Measurements from ENCODE around the gene HEPACAM.
"Not testable (repeated sequence)": the region's sequence is repeated elsewhere in the genome, so short reads cannot be mapped to it uniquely, and the experiment has no call there.

Gene HEPACAM, protein sequence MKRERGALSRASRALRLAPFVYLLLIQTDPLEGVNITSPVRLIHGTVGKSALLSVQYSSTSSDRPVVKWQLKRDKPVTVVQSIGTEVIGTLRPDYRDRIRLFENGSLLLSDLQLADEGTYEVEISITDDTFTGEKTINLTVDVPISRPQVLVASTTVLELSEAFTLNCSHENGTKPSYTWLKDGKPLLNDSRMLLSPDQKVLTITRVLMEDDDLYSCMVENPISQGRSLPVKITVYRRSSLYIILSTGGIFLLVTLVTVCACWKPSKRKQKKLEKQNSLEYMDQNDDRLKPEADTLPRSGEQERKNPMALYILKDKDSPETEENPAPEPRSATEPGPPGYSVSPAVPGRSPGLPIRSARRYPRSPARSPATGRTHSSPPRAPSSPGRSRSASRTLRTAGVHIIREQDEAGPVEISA

DNA sequence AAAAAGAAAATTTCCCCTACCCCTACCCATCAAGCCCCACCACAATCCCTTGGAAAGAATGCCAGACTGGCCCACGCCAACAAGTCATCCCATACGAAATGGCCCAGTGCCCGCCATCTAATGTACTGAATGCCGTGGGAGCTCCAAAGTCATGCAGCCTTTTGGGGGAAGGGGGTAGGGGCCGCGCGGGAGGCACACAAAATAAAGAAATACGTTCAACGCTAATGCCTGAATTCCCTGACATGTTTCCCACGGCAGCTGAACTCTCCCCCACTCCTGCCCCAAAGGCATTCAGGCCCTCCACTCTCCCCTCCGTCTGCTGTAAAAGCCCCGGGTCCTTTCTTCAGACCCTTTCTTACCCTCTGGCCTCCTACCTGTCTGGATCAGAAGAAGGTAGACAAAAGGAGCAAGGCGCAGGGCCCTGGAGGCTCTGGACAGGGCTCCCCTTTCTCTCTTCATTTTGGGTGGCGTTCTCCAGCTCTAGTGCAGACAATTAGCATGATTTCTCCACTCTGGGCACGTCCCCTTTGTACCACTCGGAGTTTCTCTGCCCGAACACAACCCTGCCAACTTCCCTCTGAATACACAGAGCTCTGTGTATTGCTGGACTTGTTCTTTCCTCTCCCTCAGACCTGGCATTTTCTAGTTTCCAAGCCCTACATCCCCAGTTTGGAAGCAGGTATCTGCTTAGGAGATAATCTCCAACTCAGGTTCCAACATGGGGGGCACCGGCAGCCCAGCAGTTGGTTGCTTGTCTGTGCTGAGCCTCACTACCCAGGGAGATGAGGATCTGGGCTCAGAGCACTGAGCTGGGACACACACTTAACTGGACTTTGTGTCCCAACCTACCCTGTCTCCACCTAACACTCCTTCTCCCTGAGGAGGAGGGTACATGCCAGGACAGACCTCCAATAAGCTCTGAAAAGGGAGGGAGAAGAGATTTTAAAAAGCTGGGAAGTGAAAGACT, at the start of gene HEPACAM:
Gene HEPACAM (minus strand): TSS at position 500 of the 967 bp plus-strand sequence. CDS start 41 bp downstream, at position 459.
- DNase-seq: no peak

- no peak for DNase-seq
Observed at GRCh38 chr11:124984512-124984854, 48.6 kb upstream of the HEPACAM start.

DNA sequence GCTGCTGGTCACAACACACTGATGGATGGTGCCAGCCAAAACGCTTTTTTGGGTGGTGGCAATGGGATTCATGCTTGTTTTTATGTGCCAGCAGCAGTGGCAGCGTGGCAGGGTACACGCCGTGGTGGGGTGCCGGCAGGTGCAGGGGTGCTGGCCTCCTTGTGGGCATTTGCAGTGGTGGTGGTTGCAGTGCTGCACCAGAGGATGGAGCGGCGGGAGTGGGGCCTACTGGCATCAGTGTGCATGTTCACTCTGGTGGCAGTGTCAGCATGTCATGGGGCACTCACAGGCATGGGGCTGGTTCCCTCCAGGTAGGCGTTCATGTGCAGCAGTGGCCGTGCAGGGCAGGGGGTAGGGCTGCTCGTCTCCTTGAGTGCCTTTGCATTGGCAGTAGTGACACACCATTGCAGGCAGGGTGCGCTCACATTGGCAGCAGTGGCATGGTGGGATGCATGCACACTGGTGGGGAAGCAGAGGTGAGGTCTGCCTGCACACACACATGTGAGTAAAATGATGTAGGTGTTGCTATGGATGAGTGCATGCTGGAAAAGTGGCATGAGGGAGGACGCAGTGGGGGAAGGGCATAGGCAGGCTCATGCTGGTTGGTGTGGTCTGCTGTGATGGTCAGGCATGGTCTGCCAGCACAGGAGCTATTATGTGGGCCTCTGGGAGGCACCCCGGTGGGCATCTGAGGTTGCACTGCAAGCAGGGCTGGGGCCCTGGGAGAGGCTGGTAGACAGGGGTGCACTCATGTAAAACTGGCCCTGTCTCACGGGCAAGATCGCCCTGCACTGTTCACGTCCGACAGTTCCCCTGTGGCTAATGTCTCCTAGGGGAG, 48.0 kb upstream of the HEPACAM start:
- DNase-seq: no peak

DNA sequence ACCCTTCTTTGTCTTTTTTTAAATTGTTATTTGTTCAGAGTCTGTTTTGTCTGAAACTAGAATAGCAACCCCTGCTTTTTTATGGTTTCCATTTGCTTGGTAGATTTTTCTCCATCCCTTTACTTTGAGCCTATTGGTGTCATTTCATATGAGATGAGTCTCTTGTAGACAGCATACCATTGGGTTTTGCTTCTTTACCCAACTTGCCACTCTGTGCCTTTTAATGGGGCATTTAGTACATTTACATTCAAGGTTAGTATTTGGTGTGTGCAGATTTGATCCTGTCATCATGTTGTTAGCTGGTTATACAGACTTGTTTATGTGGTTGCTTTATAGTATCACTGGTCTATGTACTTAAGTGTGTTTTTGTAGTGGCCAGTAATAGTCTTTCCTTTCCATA, 46.2 kb upstream of the HEPACAM start:
- DNase-seq: no peak

- DNase-seq: no peak
Observed at GRCh38 chr11:124978316-124978715, 42.5 kb upstream of the HEPACAM start.

- no peak for DNase-seq
Observed at GRCh38 chr11:124977006-124977405, 41.2 kb upstream of the HEPACAM start.

DNA sequence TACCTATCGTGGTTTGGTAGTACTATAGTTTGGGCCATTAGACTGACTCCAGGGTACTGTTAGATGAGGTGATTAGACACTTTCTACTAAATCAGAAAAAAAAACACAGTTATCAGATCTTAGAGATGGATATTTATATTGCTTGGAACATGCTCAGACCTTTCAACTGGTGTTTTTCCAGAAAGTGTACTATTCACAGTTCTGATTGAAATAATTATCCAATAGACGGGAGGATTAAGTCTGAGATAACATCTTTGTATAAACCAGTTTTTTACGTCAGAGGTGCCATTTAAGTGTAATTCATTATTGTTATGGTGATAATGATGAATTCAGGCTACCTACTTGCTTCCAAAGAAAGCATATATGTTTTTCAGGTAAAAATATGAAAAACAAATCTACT, 40.7 kb upstream of the HEPACAM start:
- no peak for DNase-seq

DNA sequence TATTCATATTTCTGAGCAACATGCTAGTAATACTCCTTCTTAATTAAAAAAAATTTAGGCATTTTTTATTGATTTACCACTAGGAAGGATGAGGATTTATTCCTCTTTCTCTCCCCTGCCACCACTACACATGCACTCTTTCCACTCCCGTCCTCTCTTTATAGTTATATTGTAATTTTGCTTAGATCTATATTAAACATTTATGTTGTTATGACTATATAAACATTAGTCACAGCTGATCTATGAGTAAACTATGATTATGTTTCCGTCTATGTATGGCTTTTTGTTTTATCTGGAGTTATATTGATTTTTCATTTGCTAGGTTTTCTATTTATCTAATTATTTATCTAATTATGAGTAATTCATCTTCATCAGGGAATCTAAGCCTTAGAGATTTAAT, 36.0 kb upstream of the HEPACAM start:
- no peak for DNase-seq

GRCh38 chr11:124970925-124971324, 35.1 kb upstream of the HEPACAM start:
- no peak for DNase-seq

- not testable (repeated sequence) for DNase-seq
Observed at GRCh38 chr11:124968197-124968596, 32.4 kb upstream of the HEPACAM start.

DNA sequence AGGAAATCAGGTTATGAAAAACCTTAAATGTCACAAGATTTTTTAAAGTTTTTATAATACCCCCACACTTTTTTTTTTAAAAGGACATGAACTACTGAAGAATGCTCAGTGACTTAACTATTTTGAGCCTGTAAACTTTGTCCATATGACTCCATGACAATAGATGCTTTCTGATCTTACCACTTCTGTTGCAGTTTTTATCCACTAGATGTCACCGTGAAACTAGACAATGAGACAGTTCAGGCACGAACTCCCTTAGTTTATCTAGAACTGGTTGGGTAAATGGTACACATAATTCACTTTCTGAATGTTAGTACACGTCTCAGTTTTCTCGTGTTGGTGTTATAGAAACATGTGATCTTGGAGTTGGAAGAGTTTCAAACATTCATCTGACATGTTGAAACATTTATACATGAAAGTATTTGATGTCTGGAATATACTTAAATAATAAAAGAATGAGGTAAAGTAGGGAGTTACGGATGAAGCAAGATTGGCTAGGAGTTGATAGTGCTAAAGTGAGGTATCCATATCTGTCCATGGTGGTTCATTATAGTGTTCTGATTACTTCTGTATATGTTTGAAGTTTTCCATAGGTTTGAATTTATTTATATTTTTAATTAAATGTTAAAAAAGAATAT, 26.2 kb upstream of the HEPACAM start:
- DNase-seq: peak; percentile 1

DNA sequence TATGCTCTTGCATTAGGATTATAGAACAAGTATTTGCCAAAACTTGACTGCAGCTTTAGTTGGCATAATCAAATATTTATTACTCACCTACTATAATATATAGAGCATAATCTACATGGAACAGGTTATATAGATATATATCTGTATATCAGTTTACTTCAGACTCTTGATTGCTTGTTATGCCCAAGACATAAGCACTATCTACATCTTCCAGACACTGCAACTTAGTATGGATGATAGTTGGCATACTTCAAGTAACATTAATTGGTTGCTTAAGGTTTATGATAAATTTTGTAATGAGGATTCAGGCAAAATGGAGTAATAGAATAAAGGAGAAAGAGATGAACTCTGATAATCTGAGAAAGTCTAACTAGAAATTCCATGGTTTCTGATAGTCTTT, 19.2 kb upstream of the HEPACAM start:
- no peak for DNase-seq

- DNase-seq: no peak
Observed at GRCh38 chr11:124954590-124954955, 18.7 kb upstream of the HEPACAM start.

- peak; percentile 78 for DNase-seq
Observed at GRCh38 chr11:124953753-124954589, 18.1 kb upstream of the HEPACAM start, which contains the start of gene CCDC15. TSS of gene CCDC15 (plus strand) at chr11:124954202. CDS start at chr11:124954733, 531 bp downstream.

DNA sequence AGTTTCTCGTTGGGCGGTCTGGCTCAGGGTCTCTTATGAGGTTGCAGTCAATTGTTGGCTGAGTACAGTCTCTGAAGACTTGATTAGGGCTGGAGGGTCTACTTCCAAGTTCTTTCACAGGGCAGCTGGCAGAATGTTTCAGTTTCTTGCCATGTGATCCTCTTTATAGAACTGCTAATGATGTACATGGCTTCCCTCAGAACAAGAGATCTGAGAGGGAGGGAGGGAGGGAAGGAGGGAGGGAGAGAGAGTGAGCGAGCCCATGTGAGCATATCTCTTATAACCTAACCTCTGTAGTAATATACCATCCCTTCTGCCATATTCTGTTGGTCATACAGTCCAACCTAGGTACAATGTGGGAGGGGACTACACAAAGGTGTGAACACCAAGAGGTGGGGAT, 15.5 kb upstream of the HEPACAM start:
- no peak for DNase-seq

- no peak for DNase-seq
Observed at GRCh38 chr11:124950601-124951330, 14.9 kb upstream of the HEPACAM start.

DNA sequence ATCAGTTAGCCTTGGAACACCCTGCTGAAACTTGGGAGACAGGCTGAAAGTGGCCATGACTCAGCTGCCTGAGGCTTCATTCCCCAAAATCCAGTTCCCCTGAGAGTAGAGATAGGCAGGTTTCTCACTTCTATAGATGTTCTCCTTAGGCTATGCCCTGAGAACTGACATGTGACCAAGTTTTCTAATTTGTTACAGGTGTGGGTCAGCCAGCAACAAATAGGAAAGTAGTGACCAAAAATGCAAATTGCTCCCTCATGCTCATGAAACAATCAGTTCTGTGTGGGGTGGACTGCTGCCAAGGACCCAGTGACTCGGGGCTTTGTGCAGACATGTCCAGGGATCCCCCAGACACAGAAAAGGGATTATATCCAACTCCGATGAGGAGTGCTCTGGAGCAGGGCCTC, 10.9 kb upstream of the HEPACAM start:
- no peak for DNase-seq

GRCh38 chr11:124945826-124946225, 10.0 kb upstream of the HEPACAM start:
- DNase-seq: no peak

DNA sequence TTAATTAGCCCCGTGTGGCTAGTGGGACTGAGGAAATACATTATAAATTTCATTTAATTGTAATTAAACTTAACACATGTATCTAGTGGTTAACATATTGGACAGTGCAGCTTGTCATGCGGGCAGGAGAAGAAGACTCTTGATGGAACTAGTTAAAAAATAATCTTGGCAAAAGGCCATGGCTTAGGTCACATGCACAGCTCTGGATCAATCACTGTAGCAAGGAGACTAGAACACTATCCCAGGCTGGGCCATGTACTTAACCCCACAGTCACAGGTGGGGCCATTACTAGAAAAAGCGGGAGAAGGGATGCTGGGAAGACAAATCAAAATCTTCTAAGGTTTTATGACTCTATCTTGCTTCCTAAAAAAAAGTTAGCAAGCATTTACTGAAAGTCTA, 8.7 kb upstream of the HEPACAM start:
- DNase-seq: no peak

- DNase-seq: no peak
Observed at GRCh38 chr11:124943741-124944140, 7.9 kb upstream of the HEPACAM start.

- no peak for DNase-seq
Observed at GRCh38 chr11:124943254-124943616, 7.4 kb upstream of the HEPACAM start.

Measured in NCI-H748 treated with DMSO at 0.1 percent for 48 hours (cell line).